IPS-15b (cell line): Measurements from ENCODE around the gene SEC61A1.

Experiments used
- H3K27me3 ChIP-seq: one replicate; pipeline ENCODE4 v1.6.1; 2013; ENCODE audit warnings: low read length; ENCODE audit not compliant: control insufficient read depth, insufficient read depth
- H3K36me3 ChIP-seq: one replicate; pipeline ENCODE4 v1.6.1; 2013; ENCODE audit warnings: low read length; ENCODE audit not compliant: control insufficient read depth, insufficient read depth
- H3K4me1 ChIP-seq: one replicate; pipeline ENCODE4 v1.6.1; 2013; ENCODE audit warnings: mild to moderate bottlenecking, low read length; ENCODE audit not compliant: control insufficient read depth, insufficient read depth
- H3K4me3 ChIP-seq: one replicate; pipeline ENCODE4 v1.5.1; 2013; ENCODE audit warnings: low read depth, low read length
- H3K9ac ChIP-seq: one replicate; pipeline ENCODE4 v1.6.1; 2013; ENCODE audit warnings: low read depth, mild to moderate bottlenecking, low read length
- H3K9me3 ChIP-seq: one replicate; pipeline ENCODE4 v1.6.1; 2013; ENCODE audit warnings: mild to moderate bottlenecking, low read length; ENCODE audit not compliant: control insufficient read depth, insufficient read depth

SEC61A1 gene

DNA sequence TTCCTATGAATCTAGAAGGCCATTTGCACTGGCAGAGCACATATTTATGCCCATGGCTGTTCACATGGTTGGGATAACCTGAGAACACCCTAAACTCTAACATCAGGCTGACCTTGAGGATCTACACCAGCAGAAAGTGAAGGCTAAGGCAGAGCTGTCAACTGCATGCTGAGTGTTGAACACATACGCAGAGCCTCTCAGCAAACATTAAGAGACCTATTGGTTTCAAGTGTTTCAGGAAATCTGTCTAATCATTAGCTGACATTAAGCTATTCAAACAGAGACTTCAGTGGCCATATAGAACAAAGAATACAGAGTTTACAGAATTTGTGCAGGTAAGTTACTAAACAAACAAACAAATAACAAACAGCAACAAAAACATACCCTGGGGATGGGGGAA is 16.1 kb upstream of the SEC61A1 start:
- H3K4me1 ChIP-seq, result no peaks in the 10 kb centered on the region
- no peak overlapping the region for H3K9ac ChIP-seq
- H3K36me3 ChIP-seq, result no peaks in the 10 kb centered on the region
- H3K9me3 ChIP-seq, result no peaks in the 10 kb centered on the region
- H3K4me3 ChIP-seq, result no peak overlapping the region
- no peaks in the 10 kb centered on the region for H3K27me3 ChIP-seq

DNA sequence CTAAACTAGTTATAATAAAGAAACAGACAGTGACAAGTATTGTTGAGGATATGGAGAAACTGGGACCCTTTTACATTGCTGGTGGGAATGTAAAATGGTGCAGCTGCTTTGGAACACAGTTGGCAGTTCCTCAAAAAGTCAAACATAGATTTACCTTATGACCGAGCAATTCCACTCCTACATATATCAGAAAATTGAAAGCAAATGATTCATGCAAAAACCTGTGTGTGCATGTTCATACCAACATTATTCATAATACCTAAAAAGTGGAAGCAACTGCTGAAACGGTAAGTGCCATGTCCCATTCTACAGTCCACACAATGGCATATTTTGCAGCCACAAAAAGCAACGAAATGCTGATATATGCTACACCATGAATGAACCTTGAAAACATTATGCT is 12.2 kb upstream of the SEC61A1 start:
- Histone ChIP-seq H3K9ac (no peak overlapping the region), H3K36me3 (no peaks in the 10 kb centered on the region), H3K4me3 (no peak overlapping the region), H3K9me3 (no peaks in the 10 kb centered on the region), H3K27me3 (peaks cover 6% of the 10 kb centered on the region), H3K4me1 (no peaks in the 10 kb centered on the region)

DNA sequence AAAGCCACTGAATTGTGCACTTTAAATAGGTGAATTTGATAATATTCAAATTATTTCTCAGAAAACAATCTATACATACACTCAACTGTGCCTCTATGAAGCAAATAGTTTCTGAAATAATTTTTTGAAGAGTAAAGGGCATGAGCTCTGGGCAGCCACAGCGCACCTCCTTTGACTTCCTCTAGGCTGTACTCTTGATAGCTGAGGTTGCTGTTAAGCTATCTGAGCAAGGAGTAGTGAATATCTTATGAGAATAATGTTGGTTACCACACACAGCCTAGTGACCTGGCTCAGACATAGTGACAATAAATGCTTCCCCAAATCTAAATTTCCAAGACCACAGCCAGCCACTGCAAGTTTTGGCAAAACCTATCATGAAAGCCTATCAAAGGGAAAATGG is 11.6 kb upstream of the SEC61A1 start:
- H3K27me3 ChIP-seq, result peaks cover 6% of the 10 kb centered on the region
- no peaks in the 10 kb centered on the region for H3K36me3 ChIP-seq
- H3K9me3 ChIP-seq, result no peaks in the 10 kb centered on the region
- no peak overlapping the region for H3K4me3 ChIP-seq
- H3K9ac ChIP-seq, result no peak overlapping the region
- no peaks in the 10 kb centered on the region for H3K4me1 ChIP-seq

DNA sequence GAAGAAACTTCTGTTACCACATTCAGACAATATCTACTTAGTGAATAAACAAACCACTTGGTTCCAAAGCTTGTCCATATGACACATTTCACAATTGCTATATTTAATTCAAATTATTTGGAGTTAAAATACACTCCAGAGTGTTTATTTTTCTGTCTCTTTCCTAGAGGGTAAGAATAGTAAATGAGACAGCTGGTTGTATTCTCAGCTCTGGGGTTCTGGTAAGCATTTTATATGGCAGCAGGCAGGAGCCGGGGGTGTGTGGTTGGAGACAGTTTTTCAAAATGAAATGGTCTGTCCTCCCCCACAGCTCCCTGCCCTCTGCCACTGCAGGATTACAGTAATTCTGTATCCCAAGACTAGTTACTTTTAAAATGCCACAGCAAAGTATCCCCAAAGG is 10.9 kb upstream of the SEC61A1 start:
- Histone ChIP-seq H3K4me1 (no peaks in the 10 kb centered on the region), H3K27me3 (peaks cover 6% of the 10 kb centered on the region), H3K36me3 (no peaks in the 10 kb centered on the region), H3K4me3 (no peak overlapping the region), H3K9me3 (no peaks in the 10 kb centered on the region), H3K9ac (no peak overlapping the region)

DNA sequence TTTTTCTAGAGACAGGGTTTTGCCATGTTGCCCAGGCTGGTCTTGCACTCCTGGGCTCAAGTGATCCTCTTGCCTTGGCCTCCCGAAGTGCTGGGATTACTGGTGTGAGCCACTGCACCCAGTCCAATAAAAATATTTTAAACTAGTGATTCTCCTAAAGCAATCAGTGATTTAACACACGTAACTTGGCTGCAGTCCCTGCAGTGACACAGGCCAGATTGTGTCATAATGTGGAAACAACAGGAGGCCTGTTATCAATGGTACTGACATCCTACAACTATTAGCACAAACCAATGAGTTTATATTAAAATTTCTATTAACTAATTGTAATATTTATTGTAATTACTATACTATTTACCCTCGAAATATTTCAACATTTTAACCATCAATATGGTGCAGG is 1.6 kb upstream of the SEC61A1 start:
- H3K4me3 ChIP-seq, result no peak overlapping the region
- H3K36me3 ChIP-seq, result peaks cover 2% of the 10 kb centered on the region
- H3K9me3 ChIP-seq, result no peaks in the 10 kb centered on the region
- peaks cover 6% of the 10 kb centered on the region for H3K4me1 ChIP-seq
- no peaks in the 10 kb centered on the region for H3K27me3 ChIP-seq
- H3K9ac ChIP-seq, result no peak overlapping the region

DNA sequence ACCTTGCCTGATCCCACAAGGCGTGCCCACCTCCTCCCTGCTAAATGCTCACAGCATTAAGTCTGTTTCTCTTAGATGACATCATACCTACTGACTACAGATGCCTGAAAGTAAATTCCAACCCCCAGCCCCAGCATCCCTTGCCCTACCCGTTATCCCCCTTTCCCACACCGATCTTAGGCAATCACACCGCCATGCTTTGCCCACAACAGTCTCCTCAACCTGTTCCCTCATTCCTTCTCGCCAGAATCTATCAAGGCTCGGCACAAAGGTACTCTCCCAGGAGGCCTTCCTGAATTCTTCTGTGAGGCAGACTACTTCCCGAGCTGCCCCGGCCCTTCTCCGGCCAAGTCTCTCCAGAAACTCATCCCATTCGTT is 789 bp upstream of the SEC61A1 start:
- Histone ChIP-seq H3K4me3 (peak overlapping the region; percentile 92), H3K36me3 (peaks cover 2% of the 10 kb centered on the region), H3K9ac (peak overlapping the region; percentile 92), H3K27me3 (no peaks in the 10 kb centered on the region), H3K9me3 (no peaks in the 10 kb centered on the region), H3K4me1 (peaks cover 6% of the 10 kb centered on the region)

DNA sequence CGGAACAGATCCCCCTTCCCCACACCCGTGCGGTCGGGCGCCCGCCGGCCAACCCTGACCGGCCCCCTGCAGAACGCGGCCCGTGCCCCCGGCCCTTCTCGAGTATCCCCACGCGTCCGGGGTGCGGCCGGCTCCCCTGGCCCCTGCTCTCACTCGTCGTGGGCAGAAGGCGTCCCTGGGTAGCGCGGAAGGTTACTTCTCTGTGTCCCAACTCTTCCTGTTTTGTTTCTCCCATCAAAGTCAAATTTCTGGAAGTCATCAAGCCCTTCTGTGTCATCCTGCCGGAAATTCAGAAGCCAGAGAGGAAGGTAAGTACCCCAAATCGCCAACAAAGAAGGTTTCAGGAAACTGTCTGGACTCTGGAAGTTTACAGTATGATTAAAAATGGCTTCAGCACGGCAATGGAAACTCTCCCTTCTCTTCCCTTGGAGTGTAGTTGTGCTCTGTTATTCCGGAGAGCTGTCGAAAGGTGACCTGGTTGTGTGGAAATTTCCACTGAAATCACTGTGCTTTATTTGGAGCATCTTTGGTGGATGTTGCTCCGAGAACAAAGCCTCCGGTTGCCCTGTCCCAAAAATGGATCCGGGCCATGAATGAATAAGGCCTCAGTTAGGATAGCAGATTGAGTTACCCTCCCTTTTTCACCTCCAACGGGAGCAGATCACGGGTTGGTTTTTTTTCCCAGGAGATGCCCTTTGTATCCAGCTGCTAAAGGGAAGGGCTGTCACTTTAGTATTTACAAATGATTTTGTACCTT is 536 bp downstream of the SEC61A1 start:
- Histone ChIP-seq H3K9me3 (no peaks in the 10 kb centered on the region), H3K4me3 (peak overlapping the region; percentile 78), H3K4me1 (peaks cover 6% of the 10 kb centered on the region), H3K9ac (peak overlapping the region; percentile 89), H3K27me3 (no peaks in the 10 kb centered on the region), H3K36me3 (peaks cover 10% of the 10 kb centered on the region)

DNA sequence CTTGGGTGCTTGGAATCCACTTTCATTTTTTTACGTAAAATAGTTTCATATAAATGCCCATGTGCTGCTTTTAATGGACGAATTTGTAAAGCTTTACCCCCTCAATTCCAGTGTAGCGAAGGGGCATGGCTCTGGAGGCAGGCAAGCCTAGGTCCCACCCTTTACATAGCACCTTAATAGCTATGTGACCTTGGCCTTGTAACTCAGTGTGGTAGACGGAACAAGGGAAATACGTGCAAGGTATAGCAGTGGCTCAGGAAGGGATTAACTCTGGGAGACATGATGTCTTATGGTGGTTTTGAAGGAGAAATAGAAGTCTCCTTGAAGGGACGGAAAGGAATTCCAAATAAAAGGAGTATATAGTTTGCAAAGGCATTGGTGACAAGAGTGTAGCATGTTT is 1.4 kb downstream of the SEC61A1 start:
- H3K9ac ChIP-seq, result peak overlapping the region; percentile 89
- peak overlapping the region; percentile 78 for H3K4me3 ChIP-seq
- H3K9me3 ChIP-seq, result no peaks in the 10 kb centered on the region
- H3K27me3 ChIP-seq, result no peaks in the 10 kb centered on the region
- peaks cover 6% of the 10 kb centered on the region for H3K4me1 ChIP-seq
- H3K36me3 ChIP-seq, result peaks cover 16% of the 10 kb centered on the region

DNA sequence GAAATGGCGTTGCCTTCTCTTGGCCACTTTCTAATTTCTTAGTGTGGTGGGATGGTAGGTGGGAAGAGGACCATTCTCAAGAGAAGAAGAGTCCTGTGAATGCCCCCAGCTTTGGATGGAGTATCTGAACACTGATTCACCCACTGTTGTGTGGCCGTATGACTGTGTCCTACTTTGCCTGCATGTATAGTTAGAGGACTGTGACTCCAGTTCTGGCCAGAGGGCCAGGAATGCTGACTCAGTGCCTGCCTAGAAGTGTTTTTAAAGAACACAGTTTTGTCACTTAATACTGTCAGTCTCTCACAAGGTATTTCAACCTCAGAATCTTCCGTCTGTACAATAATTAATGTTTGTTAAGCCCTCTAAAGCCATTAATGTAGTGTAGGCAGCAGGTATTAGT is 2.1 kb downstream of the SEC61A1 start:
- H3K4me3 ChIP-seq, result peak overlapping the region; percentile 14
- peak overlapping the region; percentile 41 for H3K9ac ChIP-seq
- H3K36me3 ChIP-seq, result peaks cover 17% of the 10 kb centered on the region

DNA sequence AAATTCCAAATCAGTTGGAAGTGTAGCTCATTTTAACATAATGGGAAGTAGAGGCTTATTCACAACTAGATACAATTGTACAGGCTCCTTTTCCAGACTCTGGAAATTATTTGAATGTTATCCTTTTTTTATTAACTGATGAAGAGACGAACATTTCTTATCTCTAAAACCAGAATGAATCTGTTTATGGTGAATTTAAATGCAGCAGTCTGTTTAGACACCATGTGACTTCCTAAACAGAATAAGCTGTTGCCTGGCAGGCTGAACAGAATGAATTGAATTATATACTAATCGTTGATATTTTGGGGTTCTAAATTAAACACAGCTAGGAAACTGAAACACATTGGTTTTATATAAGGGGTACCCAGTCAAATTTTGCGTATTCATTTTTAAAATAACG is 4.0 kb downstream of the SEC61A1 start:
- H3K4me1 ChIP-seq, result peaks cover 6% of the 10 kb centered on the region
- no peak overlapping the region for H3K4me3 ChIP-seq
- H3K27me3 ChIP-seq, result no peaks in the 10 kb centered on the region
- no peaks in the 10 kb centered on the region for H3K9me3 ChIP-seq
- H3K9ac ChIP-seq, result no peak overlapping the region
- peaks cover 34% of the 10 kb centered on the region for H3K36me3 ChIP-seq

More for the DNA sequence above, 2.1 kb downstream of the SEC61A1 start:
- Histone ChIP-seq H3K4me1 (peaks cover 6% of the 10 kb centered on the region), H3K9me3 (no peaks in the 10 kb centered on the region), H3K27me3 (no peaks in the 10 kb centered on the region)

DNA sequence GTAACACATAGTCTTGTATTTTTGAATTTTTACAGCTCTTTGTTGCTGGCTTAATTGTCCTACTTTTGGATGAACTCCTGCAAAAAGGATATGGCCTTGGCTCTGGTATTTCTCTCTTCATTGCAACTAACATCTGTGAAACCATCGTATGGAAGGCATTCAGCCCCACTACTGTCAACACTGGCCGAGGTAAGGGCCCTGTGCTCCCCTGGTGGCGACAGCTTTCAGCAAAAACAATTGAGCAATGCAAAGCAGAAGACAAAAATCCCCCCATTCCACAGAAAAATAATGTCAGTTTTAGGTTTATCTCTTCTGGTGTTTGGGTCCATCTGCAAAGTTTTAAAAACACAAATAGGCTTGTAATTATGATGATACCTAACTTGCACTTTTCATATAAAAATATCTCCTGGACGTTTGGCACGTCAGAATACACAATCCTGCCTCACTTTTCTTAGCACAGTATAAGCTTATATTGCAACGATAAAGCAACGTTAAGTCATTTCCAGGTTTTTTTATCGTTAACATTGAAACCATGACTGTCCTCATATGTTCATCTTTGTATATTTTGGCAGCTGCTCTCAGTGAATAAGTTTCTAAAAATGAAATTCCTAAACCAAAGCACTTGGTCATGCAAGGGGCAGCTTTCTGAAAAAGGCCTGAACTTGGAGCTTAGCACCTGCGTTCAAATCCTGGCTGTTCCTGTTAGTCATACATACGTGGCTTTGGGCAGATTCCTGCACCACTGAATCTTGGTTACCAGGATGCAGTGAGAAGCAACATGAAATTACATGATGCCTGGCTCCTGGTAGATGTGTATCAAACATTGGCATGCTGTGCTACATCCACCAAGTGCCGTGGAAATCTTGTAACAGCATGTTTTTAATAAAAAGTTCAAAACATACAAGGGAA is 8.5 kb downstream of the SEC61A1 start:
- H3K9me3 ChIP-seq, result no peaks in the 10 kb centered on the region
- H3K36me3 ChIP-seq, result peaks cover 68% of the 10 kb centered on the region
- H3K4me3 ChIP-seq, result no peak overlapping the region
- H3K27me3 ChIP-seq, result no peaks in the 10 kb centered on the region
- H3K9ac ChIP-seq, result no peak overlapping the region
- H3K4me1 ChIP-seq, result no peaks in the 10 kb centered on the region
